Smooth muscle cell of the brain vasculature (primary cell): ENCODE data around the gene VMP1.
A peak's percentile ranks its signal among the peaks of the same experiment; 100 is the strongest.
"Not testable (repeated sequence)": the region's sequence is repeated elsewhere in the genome, so short reads cannot be mapped to it uniquely, and the experiment has no call there.

ENCODE experiments used
- DNase-seq: peaks from one replicate; pipeline ENCODE4 v3.0.0-alpha.2; 2012; ENCODE audit warnings: low read depth, low spot score

Gene VMP1

GRCh38 chr17:59806322-59806721, 98.9 kb downstream of the VMP1 start:
- not testable (repeated sequence) for DNase-seq

GRCh38 chr17:59807892-59808509, 100.5 kb downstream of the VMP1 start:
- DNase-seq: no peak

- DNase-seq: no peak
Measured at GRCh38 chr17:59810894-59811153, 103.4 kb downstream of the VMP1 start.

GRCh38 chr17:59811209-59811608, 103.8 kb downstream of the VMP1 start:
- no peak for DNase-seq

- no peak for DNase-seq
Measured at GRCh38 chr17:59812139-59812538, 104.7 kb downstream of the VMP1 start.

- no peak for DNase-seq
Measured at GRCh38 chr17:59814276-59814675, 106.8 kb downstream of the VMP1 start.

GRCh38 chr17:59814685-59815084, 107.2 kb downstream of the VMP1 start:
- no peak for DNase-seq

GRCh38 chr17:59815965-59816364, 108.5 kb downstream of the VMP1 start:
- DNase-seq: no peak

GRCh38 chr17:59825533-59826322, 118.3 kb downstream of the VMP1 start:
- DNase-seq: no peak

GRCh38 chr17:59826706-59827453, 119.4 kb downstream of the VMP1 start:
- DNase-seq: no peak

- DNase-seq: no peak
Measured at GRCh38 chr17:59827721-59828477, 120.4 kb downstream of the VMP1 start.

GRCh38 chr17:59828478-59828760, 121.0 kb downstream of the VMP1 start:
- DNase-seq: no peak

GRCh38 chr17:59828819-59829216, 121.4 kb downstream of the VMP1 start:
- DNase-seq: not testable (repeated sequence)

- DNase-seq: no peak
Measured at GRCh38 chr17:59829217-59830006, 122.0 kb downstream of the VMP1 start.

GRCh38 chr17:59830007-59830630, 122.7 kb downstream of the VMP1 start:
- DNase-seq: no peak

- DNase-seq: no peak
Measured at GRCh38 chr17:59830846-59831486, 123.5 kb downstream of the VMP1 start.

GRCh38 chr17:59832883-59833379, 125.5 kb downstream of the VMP1 start:
- no peak for DNase-seq

GRCh38 chr17:59837308-59838051, 130.0 kb downstream of the VMP1 start:
- DNase-seq: peak; percentile 98

- no peak for DNase-seq
Measured at GRCh38 chr17:59838052-59838916, 130.8 kb downstream of the VMP1 start.
